ENCODE data around the gene MGAT5. TPM values are rescaled to one million over a fixed set of nuclear protein-coding genes. Genes with fewer than 3 reads are reported as not detected.

Gene MGAT5
- polyA plus RNA-seq, 1 donor from 2014 or later: 14.0 TPM

DNA sequence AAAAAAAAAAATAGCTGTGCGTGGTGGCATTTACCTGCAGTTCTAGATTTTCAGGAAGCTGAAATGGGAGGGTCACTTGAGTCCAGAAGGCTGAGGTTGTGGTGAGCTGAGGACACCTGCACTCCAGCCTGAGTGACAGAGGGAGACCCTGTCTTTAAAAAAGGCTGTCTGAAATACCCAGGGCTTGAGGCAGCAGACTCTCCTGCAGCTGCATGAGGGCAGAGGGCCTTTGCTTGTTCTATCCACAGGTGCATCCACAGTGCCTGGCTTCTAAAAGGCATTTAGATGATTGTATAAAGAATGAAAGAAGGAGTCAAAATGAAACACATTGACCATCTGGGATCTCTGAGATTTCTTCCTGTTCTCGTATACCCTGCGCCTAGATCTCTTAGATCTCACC lies 152.9 kb downstream of the MGAT5 start:
- peaks cover 2% of the 10 kb centered on the region for H3K27me3 Mint-ChIP-seq
- peaks cover 1% of the 10 kb centered on the region for H3K36me3 Mint-ChIP-seq
- H3K27ac Mint-ChIP-seq: peak overlapping the region in 2 of 3 donors; percentile 51 to 60
- no peak overlapping the region for H3K4me3 Mint-ChIP-seq
- no peaks in the 10 kb centered on the region for H3K9me3 Mint-ChIP-seq
- peaks cover 26 to 39% (median 35%) of the 10 kb centered on the region in 3 donors for H3K4me1 Mint-ChIP-seq

DNA sequence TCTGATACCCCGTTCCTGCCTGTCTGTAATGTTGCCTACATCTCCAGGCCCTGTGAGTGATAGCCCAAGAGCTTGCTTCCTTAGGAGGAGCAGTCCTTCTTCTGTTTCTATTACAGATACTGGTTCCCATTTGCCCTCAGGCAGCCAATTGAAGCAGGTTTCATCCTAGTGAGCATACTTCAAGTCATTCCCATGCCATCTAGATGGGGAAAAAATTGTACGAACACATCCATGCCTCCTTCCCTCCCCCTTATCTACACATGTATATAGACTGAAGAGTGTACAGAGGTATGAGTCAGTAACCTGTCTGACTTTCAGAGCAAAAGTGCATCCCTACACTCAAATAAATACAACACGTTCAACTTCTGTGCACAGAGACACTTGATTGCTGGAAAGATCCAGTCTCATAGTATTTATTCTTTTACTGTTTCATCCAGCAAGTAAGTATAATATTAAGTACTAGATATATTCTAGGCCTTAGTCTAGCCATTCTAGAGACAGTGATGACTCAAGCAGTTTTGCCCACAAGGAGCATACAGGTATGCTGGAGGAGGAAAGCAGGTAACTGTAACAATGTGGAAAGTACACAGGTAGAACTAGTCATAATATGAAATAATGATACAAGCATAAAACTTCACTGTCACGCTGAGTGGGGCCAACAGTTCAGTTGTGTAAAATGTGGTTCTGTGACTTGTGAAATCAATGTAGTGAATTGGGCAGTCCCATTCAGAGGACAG lies 153.4 kb downstream of the MGAT5 start:
- Mint-ChIP-seq H3K27ac (peak overlapping the region in 2 of 3 donors; percentile 51 to 80), H3K27me3 (peaks cover 2% of the 10 kb centered on the region), H3K4me3 (no peak overlapping the region), H3K9me3 (no peaks in the 10 kb centered on the region), H3K4me1 (peaks cover 30 to 44% (median 39%) of the 10 kb centered on the region in 3 donors), H3K36me3 (peaks cover 1% of the 10 kb centered on the region)

DNA sequence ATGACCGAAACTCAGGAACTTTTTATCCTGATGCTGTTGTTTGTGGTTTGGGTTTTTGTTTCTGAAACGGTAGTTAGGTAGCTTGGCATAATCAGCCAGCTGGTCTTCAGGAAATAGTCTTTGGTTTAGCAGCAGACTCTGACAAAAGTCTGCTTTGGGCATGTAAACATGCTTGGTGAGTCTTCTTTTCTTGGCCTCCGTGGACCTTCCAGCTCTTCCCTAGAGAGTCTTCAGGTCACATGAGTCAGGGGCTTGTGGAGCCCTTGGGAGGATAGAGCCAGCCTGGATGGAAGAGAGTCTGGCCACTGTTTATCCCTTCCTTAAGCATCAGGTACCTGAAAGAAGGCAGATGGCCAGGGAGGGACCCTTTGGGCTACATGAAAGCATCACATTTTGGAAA lies 154.5 kb downstream of the MGAT5 start:
- peak overlapping the region in 2 of 3 donors; percentile 51 to 80 for H3K27ac Mint-ChIP-seq
- H3K27me3 Mint-ChIP-seq: peaks cover 2% of the 10 kb centered on the region
- no peak overlapping the region for H3K4me3 Mint-ChIP-seq
- peaks cover 30 to 44% (median 38%) of the 10 kb centered on the region in 3 donors for H3K4me1 Mint-ChIP-seq
- no peaks in the 10 kb centered on the region for H3K9me3 Mint-ChIP-seq
- H3K36me3 Mint-ChIP-seq: peaks cover 1% of the 10 kb centered on the region

DNA sequence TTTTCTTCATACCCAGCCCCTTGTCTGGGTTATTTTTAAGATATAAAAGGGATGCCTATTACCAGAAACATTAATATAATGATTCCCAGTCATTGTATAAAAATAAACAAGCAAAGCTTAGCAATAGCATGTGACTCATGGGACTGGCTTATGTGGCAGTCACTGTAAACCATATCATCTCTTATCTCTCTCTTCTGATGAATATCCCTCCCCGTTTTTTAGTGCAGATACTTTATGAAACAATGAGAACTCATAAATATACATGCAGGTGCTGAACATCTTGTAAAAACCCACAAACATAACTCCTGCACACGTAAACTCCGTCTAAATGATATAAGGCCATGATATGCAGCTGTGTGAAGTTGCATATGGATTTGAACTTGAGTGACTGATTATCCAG lies 154.9 kb downstream of the MGAT5 start:
- Mint-ChIP-seq H3K36me3 (peaks cover 1% of the 10 kb centered on the region), H3K27ac (peak overlapping the region; percentile 7 to 80 (median 51)), H3K4me1 (peaks cover 30 to 44% (median 38%) of the 10 kb centered on the region in 3 donors), H3K9me3 (no peaks in the 10 kb centered on the region), H3K27me3 (peaks cover 2% of the 10 kb centered on the region), H3K4me3 (no peak overlapping the region)

DNA sequence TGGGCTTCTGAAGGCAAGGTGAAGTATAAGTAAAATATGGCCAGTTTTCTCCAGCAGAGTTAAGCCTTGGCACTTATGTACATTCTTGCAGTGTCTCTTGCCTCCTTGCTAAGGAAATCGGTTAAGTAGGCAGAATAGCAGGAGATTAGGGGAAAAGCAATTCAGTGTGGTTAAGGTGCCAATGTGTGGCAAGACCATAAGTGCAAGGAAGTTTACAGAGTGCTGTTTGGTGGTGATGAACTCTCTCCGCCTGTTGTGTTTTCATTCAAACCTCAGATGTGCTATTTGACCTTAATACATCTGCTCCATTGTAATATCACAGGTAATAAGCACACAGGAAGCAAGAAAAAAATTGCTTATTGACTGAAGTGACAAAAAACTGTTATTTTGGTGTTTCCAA lies 156.1 kb downstream of the MGAT5 start:
- peaks cover 2% of the 10 kb centered on the region for H3K27me3 Mint-ChIP-seq
- H3K4me1 Mint-ChIP-seq: peaks cover 30 to 39% (median 37%) of the 10 kb centered on the region in 3 donors
- no peaks in the 10 kb centered on the region for H3K9me3 Mint-ChIP-seq
- peak overlapping the region in 1 of 4 donors; percentile 53 for H3K4me3 Mint-ChIP-seq
- peak overlapping the region; percentile 81 to 94 (median 88) for H3K27ac Mint-ChIP-seq
- H3K36me3 Mint-ChIP-seq: peaks cover 1% of the 10 kb centered on the region

DNA sequence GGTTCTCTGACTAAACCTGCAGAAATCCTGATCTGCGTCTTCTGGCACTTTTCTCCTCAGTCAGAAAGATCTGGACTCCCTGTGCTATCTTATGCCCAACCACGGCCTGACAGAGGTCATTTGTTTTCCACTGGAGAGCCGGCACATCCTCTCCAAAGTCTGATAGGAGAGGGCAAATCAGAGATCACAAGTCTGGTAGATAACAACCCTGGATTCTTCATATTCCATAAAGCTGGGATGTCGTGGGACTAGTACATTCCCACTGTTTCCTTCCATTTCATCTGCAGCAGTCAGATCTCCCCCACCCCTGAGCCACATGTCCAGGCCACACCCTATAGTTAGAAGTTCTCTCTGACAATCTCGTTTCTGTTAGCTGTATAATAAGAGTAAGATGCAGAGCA lies 157.0 kb downstream of the MGAT5 start:
- H3K27ac Mint-ChIP-seq: peak overlapping the region; percentile 81 to 94 (median 84)
- H3K9me3 Mint-ChIP-seq: no peaks in the 10 kb centered on the region
- peaks cover 29 to 39% (median 35%) of the 10 kb centered on the region in 3 donors for H3K4me1 Mint-ChIP-seq
- H3K4me3 Mint-ChIP-seq: peak overlapping the region in 2 of 4 donors; percentile 2 to 46
- H3K27me3 Mint-ChIP-seq: peaks cover 2% of the 10 kb centered on the region
- H3K36me3 Mint-ChIP-seq: peaks cover 1% of the 10 kb centered on the region

DNA sequence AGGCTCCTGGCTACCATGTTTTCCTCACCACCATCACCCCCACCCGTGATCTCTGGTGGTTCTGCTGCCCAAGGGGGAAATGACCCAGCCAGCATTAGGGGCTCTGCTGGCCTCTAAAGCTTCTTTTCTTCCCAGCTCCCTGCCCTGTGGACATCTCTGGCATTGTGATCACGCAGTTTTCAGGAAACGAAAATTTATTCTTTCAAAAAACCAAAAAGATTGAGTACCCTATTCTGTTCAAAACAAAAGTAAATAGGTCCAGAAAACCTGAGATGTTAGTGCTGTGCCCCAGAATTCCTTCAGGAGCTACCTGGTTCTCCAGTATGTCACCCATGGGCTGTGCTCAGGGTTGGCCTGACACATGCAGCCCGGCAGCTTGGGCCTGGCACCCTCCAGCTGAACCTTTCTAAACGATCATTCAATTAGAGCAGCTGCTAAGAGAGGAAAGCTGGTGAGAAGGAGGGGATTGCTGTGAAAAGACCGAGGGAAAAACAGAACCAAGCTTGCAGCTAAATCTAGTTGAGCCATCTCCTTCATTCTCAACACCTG lies 157.5 kb downstream of the MGAT5 start:
- H3K36me3 Mint-ChIP-seq: peaks cover 1% of the 10 kb centered on the region
- H3K27ac Mint-ChIP-seq: peak overlapping the region; percentile 81 to 94 (median 84)
- peaks cover 2% of the 10 kb centered on the region for H3K27me3 Mint-ChIP-seq
- peak overlapping the region; percentile 2 to 81 (median 24) for H3K4me3 Mint-ChIP-seq
- H3K9me3 Mint-ChIP-seq: no peaks in the 10 kb centered on the region
- peaks cover 29 to 36% (median 34%) of the 10 kb centered on the region in 3 donors for H3K4me1 Mint-ChIP-seq

DNA sequence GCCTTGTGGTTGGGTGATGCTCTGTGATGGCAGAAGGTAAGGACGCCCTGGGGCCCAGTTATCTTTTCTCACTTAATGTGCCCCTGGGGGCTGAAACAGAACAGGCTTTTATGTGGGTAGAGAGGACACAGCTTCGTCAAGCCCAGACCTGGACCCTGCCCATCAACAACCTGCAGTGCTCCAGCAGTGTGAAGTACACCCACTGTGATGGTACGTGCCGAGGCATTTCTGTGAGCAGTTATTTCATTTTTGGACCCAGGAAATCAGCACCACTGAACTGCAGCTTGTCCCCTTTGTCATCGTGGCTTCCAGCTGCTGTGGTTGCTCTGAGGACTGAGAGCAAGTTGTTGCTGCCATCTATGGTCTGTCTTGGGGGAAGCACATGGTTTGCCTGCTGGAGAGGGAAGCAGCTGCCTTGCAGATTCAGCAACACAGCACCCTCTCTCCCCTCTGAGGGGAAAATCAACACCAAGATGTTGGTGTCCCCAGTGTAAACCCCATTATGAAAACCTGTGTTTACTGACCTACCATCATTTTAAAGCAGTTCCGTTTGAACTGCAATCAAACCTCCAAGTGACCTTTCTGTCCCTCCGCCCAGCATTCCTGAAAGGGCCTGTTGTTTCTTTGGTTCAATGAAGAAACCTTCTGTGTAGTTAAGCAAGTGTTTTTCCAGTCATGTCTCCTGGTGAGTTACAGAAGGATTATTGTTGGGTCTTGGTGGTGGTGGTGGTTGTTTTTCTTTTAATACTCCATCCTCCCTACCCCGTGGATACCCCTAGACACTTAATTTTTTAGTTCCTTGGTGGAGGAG lies 158.2 kb downstream of the MGAT5 start:
- peaks cover 2% of the 10 kb centered on the region for H3K27me3 Mint-ChIP-seq
- peak overlapping the region; percentile 81 to 94 (median 84) for H3K27ac Mint-ChIP-seq
- H3K9me3 Mint-ChIP-seq: no peaks in the 10 kb centered on the region
- H3K4me1 Mint-ChIP-seq: peaks cover 25 to 33% (median 31%) of the 10 kb centered on the region in 3 donors
- H3K4me3 Mint-ChIP-seq: peak overlapping the region; percentile 2 to 81 (median 29)
- peaks cover 1% of the 10 kb centered on the region for H3K36me3 Mint-ChIP-seq

DNA sequence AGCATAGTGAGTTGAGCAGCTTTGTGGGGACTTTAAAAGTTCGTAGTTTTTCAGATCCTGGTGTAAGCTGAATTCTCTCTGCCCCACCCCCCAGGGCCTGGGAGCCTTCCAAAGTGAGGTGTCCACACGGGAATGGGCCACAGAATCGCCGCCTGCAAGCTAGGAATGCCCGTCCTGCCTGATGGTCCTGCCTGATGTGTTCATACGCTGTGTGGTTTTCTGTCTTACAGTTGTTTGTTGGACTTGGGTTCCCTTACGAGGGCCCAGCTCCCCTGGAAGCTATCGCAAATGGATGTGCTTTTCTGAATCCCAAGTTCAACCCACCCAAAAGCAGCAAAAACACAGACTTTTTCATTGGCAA lies 158.7 kb downstream of the MGAT5 start:
- Mint-ChIP-seq H3K36me3 (peaks cover 1% of the 10 kb centered on the region), H3K4me1 (peaks cover 25 to 29% (median 27%) of the 10 kb centered on the region in 3 donors), H3K4me3 (no peak overlapping the region), H3K27me3 (peaks cover 2% of the 10 kb centered on the region), H3K27ac (peak overlapping the region in 1 of 3 donors; percentile 84), H3K9me3 (no peaks in the 10 kb centered on the region)

DNA sequence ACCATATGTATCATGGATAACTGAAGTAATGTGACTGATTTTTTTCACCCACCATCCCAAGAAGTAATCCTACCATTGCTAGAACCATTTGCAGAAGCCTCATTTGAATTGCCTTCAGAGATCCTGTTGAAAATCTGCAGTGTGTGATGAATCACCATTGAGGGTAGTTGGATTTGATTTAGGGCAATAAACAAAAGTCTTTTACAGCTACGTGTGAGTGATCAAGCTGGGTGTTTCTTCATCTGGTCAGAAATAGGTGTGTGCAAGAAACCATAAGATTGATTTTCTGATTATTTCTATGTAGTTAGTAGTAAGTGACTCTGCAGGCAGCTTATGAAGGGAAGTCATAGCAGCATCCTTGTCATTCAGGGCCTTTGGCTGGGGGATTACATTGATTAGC lies 159.6 kb downstream of the MGAT5 start:
- H3K36me3 Mint-ChIP-seq: peaks cover 1% of the 10 kb centered on the region
- no peak overlapping the region for H3K27ac Mint-ChIP-seq
- H3K4me1 Mint-ChIP-seq: peaks cover 19 to 22% (median 19%) of the 10 kb centered on the region in 3 donors
- H3K9me3 Mint-ChIP-seq: no peaks in the 10 kb centered on the region
- H3K4me3 Mint-ChIP-seq: no peak overlapping the region
- H3K27me3 Mint-ChIP-seq: peaks cover 2% of the 10 kb centered on the region

DNA sequence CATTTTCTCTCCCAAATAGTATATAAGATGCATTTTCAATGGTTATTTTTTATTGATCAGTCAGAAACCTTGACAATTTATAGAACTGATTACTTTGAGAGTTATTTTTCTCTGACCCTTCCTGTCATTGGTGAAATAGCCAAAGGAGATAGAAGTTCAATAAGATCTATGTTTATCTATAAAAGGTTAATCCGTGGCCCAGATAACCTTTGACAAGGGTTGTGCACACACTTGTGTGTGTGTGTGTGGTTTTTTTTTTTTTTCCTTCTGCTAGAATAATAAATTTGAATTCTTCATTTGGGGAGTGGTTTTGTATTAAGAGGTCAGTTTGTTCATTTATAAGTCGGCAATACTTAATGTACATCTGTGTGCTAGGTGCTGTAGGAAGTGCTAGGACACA lies 160.0 kb downstream of the MGAT5 start:
- Mint-ChIP-seq H3K27me3 (peaks cover 2% of the 10 kb centered on the region), H3K36me3 (peaks cover 1% of the 10 kb centered on the region), H3K4me1 (peaks cover 16 to 21% (median 18%) of the 10 kb centered on the region in 3 donors), H3K27ac (peak overlapping the region in 1 of 3 donors; percentile 9), H3K4me3 (no peak overlapping the region), H3K9me3 (no peaks in the 10 kb centered on the region)

DNA sequence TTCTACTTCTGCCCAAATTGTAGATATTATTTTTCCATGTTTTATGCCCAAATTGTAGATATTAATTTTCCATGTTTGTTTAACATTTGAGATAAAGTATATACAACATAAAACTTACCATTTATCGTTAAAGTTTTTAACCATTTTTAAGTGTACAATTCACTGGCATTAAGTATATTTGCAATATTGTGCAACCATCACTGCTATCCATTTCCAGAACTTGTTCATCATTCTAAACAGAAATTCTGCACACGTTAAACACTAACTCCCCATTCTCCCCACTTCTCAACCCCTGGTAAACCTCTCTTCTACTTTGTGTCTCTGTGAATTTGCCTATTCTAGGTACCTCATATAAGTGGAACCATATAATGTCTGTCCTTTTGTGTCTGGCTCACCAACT lies 162.1 kb downstream of the MGAT5 start:
- peak overlapping the region in 1 of 3 donors; percentile 61 for H3K27ac Mint-ChIP-seq
- H3K4me1 Mint-ChIP-seq: peaks cover 12 to 13% (median 13%) of the 10 kb centered on the region in 3 donors
- no peak overlapping the region for H3K4me3 Mint-ChIP-seq
- peaks cover 3% of the 10 kb centered on the region for H3K36me3 Mint-ChIP-seq
- no peaks in the 10 kb centered on the region for H3K9me3 Mint-ChIP-seq
- peaks cover 2% of the 10 kb centered on the region for H3K27me3 Mint-ChIP-seq

DNA sequence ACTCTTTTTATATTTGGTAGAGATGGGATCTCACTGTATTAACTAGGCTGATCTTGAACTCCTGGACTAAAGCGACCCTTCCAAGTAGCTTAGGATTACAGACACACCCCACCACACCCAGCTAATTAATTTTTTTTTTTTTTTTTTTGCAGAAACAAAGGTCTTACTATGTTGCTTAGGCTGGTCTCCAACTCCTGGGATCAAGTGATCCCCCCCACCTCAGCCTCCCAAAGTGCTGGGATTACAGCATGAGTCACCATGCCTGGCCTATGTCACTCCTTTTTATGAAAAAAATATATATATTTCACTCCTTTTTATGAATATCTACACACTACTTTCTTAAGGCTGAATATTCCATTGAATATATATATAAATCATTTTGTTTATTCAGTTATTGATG lies 162.8 kb downstream of the MGAT5 start:
- peak overlapping the region in 1 of 3 donors; percentile 61 for H3K27ac Mint-ChIP-seq
- H3K27me3 Mint-ChIP-seq: no peaks in the 10 kb centered on the region
- peaks cover 6 to 7% (median 6%) of the 10 kb centered on the region in 3 donors for H3K4me1 Mint-ChIP-seq
- H3K4me3 Mint-ChIP-seq: no peak overlapping the region
- H3K9me3 Mint-ChIP-seq: no peaks in the 10 kb centered on the region
- peaks cover 2% of the 10 kb centered on the region for H3K36me3 Mint-ChIP-seq

DNA sequence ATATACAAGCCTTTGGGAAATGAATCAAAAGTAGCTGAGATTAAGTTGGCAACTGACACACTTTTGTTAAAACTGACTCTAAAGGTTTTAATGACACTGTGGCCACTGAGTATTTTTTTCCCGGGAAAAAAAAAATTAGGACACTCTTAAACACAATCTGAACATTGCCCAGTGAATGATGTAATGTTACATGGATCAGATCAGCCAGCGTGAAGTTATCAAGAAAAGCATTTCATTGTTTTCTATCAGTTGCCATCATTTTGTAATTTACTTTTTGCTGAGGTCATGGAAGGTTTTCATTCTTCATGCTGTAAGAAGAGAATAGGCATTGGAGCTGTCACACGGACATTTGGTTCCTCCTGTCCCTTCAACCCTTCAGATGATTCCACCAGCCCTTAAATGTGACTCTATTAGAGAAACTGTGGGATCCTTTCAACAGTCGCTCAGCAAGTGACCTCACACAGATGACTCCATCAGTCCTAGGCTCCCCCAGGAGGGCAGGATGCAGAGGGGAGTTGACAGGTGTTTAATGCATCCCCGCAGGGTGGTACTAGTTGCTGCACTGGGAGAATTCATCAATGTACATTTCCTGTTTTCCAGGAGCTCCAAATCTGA lies 164.2 kb downstream of the MGAT5 start:
- Mint-ChIP-seq H3K4me3 (no peak overlapping the region), H3K27ac (peak overlapping the region in 1 of 3 donors; percentile 22), H3K27me3 (no peaks in the 10 kb centered on the region), H3K36me3 (peaks cover 4% of the 10 kb centered on the region), H3K9me3 (no peaks in the 10 kb centered on the region), H3K4me1 (no peaks in the 10 kb centered on the region)
